ENCODE measurements around the gene LMX1A. TPM values are rescaled to one million over a fixed set of nuclear protein-coding genes. Genes with fewer than 3 reads are reported as not detected.

LMX1A gene
- total RNA-seq, 1 donor from 2014 or later: not detected

DNA sequence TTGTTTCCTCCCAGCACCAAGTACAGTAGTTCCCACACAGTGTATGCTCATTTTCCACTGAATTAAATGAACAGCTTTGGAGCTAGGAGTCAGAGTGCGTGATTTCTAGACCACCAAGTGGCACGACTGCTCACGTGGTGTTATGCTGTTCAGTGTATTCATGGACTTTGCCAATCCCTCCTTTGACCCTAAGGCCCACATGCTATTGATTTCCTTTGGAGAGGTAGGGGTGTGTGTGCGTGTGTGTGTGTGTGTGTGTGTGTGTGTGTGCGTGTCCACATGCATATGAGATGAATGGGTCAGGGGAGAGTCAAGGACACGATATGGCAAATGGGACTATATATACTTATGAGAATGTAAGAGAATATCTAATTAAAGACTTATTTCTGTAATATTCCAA is 177.2 kb downstream of the LMX1A start:
- no peak for DNase-seq (ENCODE audit: low read depth)
- H3K4me3 ChIP-seq (ENCODE audit: low read depth, low read length): no peak overlapping the region
- TF ChIP-seq, protein P1, sequence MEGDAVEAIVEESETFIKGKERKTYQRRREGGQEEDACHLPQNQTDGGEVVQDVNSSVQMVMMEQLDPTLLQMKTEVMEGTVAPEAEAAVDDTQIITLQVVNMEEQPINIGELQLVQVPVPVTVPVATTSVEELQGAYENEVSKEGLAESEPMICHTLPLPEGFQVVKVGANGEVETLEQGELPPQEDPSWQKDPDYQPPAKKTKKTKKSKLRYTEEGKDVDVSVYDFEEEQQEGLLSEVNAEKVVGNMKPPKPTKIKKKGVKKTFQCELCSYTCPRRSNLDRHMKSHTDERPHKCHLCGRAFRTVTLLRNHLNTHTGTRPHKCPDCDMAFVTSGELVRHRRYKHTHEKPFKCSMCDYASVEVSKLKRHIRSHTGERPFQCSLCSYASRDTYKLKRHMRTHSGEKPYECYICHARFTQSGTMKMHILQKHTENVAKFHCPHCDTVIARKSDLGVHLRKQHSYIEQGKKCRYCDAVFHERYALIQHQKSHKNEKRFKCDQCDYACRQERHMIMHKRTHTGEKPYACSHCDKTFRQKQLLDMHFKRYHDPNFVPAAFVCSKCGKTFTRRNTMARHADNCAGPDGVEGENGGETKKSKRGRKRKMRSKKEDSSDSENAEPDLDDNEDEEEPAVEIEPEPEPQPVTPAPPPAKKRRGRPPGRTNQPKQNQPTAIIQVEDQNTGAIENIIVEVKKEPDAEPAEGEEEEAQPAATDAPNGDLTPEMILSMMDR (conservative IDR thresholded peaks at IDR 0.05; ENCODE audit: low read depth, low read length): no peak

DNA sequence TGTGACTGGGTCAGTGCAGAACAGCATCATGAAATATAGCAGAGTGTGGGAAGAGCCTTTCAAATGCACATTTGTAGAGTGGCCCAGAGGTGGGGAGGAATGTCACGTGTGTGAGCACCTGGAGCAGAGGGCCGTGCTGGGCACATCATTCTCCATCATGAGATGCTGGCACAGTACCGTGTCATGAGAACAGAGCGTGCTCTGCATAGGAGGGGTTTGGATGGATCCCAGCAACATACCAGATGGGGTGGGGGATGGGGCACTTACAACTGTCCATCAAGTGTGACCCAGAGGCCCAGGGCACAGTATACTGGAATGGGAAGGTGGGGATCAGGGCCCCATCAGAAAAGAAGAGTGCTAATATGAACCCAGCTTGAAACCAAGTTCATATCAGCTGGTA is 182.0 kb downstream of the LMX1A start:
- TF ChIP-seq, protein P1 (conservative IDR thresholded peaks at IDR 0.05; ENCODE audit: low read depth, low read length): no peak

DNA sequence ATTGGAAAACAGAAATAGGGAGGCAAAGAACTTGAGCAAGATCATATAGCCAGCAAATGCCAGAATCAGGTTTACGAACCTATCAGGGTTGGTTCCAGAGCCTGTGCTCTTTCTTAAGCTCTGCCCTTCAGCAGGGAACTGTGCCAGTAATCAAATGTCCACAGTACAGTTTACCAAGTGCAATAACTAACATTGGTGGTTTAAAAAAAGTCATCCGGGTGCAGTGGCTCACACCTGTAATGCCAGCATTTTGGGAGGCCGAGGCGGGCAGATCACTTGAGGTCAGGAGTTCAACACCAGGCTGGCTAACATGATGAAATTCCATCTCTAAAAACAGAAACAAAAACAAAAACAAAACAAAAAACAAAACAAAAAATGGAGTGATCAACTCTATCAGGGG is 182.7 kb downstream of the LMX1A start:
- no peak overlapping the region for H3K4me3 ChIP-seq (ENCODE audit: low read depth, low read length)
- DNase-seq (ENCODE audit: low read depth): no peak
- TF ChIP-seq, protein P1 (conservative IDR thresholded peaks at IDR 0.05; ENCODE audit: low read depth, low read length): no peak

More for the DNA sequence above, 182.0 kb downstream of the LMX1A start:
- DNase-seq (ENCODE audit: low read depth): no peak
- no peak overlapping the region for H3K4me3 ChIP-seq (ENCODE audit: low read depth, low read length)

DNA sequence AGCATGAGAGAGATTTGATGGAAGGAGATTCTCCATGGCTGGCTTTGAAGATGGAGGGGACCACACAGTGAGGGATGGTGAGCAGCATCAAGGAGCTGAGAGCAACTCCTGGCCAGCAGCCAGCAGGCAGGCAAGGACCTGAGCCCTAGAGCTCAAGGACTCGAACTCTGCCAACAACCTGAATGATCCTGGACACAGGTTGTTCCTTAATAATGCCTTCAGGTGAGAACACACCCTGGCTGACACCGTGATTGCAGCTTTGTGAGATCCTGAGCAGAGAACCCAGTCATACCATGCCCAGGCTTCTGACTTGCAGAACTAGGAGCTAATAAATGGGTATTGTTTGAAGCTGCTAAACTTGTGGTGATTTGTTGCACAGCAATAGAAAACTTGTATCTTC is 183.1 kb downstream of the LMX1A start:
- H3K4me3 ChIP-seq (ENCODE audit: low read depth, low read length): no peak overlapping the region
- DNase-seq (ENCODE audit: low read depth): no peak
- TF ChIP-seq, protein P1 (conservative IDR thresholded peaks at IDR 0.05; ENCODE audit: low read depth, low read length): no peak

DNA sequence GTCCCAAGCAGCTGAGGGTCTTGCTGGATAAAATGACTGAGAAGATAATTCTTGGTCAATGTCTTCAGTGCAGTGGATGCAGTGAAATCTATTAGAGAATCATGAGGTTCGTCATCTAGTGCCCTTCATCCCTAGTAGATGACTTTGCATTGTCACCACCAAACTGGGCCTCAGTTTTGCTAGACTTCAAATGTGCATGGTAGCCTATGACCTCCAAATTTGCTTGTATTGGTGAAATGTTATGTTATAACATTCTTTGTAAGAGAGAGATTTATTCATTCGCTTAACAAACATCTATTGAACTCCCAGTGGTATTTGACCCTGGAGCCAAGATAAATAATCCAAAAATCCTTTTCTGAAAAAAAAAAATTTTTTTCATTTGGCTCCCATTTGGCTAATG is 183.8 kb downstream of the LMX1A start:
- TF ChIP-seq, protein P1 (conservative IDR thresholded peaks at IDR 0.05; ENCODE audit: low read depth, low read length): no peak
- H3K4me3 ChIP-seq (ENCODE audit: low read depth, low read length): no peak overlapping the region
- no peak for DNase-seq (ENCODE audit: low read depth)

DNA sequence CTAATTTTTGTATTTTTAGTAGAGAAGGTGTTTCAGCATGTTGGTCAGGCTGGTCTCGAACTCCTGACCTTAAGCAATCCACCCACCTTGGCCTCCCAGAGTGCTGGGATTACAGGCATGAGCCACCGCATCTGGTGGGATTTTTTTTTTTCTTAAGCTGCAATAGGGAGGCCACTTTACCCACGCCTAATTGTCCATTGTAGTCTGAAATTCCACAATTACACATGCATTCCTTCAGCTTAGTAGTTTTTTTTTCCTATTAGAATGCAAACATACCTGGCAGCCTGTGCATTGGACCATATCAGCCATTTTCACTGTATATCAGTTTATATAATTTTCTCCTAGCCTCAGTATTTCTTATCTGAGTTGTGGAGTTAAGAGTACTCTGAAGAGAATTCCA is 186.8 kb downstream of the LMX1A start:
- H3K4me3 ChIP-seq (ENCODE audit: low read depth, low read length): no peak overlapping the region
- no peak for DNase-seq (ENCODE audit: low read depth)
- TF ChIP-seq, protein P1 (conservative IDR thresholded peaks at IDR 0.05; ENCODE audit: low read depth, low read length): no peak

DNA sequence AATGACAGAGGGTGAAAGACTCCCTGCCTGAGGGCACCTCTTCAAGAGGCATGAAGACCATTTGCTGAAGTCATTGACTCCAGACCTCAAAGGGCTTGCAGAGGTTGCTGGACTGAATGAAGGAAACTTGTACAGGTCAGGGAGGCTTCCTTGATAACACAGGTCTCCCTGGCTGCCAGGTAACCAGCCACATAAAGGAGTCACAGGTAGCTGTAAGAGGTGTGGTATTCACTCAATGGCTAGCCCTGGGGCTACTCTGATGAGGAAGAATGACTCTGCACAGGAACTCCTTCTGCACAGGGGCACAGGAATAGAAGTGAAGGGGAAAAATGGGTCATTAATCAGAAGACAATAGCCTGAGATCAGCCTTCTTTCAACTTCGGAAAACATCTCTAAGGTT is 187.5 kb downstream of the LMX1A start:
- DNase-seq (ENCODE audit: low read depth): no peak
- TF ChIP-seq, protein P1 (conservative IDR thresholded peaks at IDR 0.05; ENCODE audit: low read depth, low read length): no peak
- H3K4me3 ChIP-seq (ENCODE audit: low read depth, low read length): no peak overlapping the region

Data from epithelial cell of proximal tubule (primary cell).